ENCODE measurements around the gene TBC1D22A.
"Not testable (repeated sequence)": the region's sequence is repeated elsewhere in the genome, so short reads cannot be mapped to it uniquely, and the experiment has no call there.

TBC1D22A gene, protein sequence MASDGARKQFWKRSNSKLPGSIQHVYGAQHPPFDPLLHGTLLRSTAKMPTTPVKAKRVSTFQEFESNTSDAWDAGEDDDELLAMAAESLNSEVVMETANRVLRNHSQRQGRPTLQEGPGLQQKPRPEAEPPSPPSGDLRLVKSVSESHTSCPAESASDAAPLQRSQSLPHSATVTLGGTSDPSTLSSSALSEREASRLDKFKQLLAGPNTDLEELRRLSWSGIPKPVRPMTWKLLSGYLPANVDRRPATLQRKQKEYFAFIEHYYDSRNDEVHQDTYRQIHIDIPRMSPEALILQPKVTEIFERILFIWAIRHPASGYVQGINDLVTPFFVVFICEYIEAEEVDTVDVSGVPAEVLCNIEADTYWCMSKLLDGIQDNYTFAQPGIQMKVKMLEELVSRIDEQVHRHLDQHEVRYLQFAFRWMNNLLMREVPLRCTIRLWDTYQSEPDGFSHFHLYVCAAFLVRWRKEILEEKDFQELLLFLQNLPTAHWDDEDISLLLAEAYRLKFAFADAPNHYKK

DNA sequence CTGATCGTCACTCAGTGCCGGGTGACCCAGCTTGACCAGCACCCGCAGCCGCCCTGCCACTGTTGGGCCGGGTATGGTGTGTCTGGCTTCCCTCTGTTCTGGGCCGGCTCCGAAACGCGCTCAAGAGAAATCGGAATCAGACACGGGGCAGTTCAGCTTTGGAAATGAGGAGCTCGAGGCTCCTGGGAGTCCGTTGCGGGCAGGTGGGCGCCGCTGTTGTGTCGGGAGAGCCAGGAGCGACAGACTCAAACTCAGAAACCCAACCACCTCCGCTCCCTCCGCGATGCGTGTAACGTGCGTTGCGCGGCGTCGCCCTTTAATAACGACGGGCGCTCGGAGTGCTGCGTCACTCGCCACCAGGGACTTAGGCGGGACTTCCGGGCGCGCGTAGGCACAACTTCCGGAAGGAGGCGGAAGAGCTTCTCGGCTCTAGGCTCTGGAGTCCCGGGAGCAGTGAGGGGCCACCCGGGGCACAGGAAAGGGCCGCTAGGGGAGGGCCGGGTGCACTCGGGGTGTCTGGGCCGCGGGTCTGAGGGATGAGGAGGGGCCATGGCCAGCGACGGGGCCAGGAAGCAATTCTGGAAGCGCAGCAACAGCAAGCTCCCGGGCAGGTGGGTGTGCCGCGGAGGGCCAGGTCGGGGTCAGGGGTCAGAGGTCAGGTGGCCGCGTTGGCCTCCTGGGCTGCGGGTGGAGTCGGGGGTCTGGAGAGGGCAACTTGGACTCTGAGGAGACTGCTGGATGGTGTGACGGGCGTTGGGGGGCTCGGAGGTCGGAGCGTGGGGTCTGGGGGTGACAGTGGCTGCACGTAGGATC lies at the start of gene TBC1D22A:
TSS of gene TBC1D22A (plus strand) at position 413 of the 813 bp plus-strand sequence. CDS start at position 550, 137 bp downstream.
- ATAC-seq, result peak; percentile 95 to 96

DNA sequence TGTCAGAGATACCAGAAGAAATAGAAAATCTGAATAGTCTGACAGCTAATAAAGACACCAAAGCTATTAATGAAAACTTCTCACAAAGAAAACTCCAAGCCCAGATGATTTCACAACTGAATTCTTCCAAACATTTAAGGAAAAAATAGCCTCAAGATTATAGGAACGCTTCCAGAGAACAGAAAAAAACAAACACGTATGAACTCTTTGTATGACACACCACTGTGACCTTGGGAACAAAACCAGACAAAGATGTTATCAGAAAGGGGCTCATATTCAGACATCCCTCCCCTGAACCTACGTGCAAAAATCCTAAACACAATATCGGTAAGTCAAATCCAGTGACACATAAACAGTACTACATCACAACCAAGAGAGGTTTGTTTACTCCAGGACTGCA lies 47.9 kb upstream of the TBC1D22A start:
- peak in 1 of 2 donors; percentile 27 for ATAC-seq

DNA sequence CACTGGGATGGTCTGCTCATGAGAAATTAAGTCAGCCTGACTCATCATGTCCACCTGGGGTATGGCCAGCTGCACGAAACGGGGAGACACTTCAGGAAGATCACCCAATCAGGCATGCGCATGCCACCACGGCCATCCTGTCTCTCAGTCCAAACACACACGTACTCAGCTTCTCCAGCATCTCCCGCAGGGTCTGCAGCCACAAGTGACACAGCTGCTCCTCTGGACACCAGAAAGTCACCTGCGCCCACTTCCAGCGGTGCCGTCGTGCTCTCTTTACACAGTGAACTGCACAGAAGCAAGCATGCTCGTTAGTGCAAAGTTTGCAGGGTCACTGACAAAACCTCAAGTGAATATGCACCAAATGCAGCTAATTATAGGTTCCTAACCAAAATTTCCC lies 42.5 kb upstream of the TBC1D22A start:
- ATAC-seq, result no peak

DNA sequence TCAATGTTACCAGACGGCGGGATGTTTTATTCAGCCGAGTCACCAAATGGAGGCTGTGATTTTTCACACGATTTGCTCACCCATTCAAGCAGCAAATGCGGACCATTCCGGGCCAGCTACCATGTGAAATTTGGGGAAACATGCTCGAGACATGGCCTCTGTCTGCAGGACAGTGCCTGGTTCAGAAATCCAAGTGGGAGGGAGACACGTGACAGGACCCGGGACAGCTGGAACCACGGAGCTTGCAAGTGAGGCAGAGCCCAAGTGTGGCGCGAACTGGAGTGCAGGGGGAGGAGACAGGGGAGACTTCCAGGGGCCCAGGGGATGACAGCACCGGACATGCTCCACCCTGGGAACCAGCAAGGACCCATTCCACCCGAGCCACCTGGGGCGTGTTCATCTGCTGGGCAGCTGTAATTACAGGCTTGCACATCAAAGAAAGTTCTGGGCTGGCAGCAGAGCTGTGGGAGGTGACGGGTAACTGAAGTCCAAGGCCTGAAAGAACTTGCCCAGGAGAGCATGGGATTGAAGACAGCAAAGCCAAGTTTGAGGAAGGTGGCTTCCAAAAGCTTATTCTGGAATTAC lies 40.9 kb upstream of the TBC1D22A start:
- ATAC-seq, result no peak

DNA sequence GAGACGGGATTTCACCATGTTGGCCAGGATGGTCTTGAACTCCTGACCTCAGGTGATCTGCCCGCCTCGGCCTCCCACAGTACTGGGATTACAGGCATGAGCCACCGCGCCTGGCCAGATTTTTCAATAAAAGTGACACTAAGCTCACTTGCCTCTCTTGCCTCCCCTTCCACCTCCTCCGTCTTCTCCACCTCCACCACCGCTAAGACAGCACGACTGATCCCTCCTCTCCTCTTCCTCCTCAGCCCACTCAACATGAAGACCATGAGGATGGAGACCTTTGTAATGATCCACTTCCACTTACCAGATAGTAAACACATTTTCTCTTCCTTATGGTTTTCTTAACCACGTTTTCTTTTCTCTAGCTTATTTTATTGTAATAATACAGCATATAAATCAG lies 38.6 kb upstream of the TBC1D22A start:
- no peak for ATAC-seq

DNA sequence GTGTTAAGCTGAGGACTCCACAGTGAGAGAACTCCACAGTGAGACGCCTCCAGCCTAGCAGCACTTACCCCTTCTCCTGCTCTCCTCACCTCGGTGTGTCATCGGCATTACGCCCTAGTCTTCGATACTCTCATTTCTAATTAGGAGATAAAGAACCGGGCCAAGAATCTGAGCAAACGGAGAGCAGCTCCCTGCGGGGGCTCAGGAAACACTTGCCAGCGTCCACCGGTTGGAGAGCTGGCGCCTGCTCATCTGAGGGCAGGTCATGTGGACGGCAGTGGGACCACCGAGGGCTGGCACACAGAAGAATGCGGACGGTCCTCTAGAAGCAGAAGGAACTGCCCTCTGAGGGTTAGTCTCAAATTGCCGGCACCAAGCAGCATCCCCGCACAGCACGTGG lies 37.4 kb upstream of the TBC1D22A start:
- no peak for ATAC-seq

DNA sequence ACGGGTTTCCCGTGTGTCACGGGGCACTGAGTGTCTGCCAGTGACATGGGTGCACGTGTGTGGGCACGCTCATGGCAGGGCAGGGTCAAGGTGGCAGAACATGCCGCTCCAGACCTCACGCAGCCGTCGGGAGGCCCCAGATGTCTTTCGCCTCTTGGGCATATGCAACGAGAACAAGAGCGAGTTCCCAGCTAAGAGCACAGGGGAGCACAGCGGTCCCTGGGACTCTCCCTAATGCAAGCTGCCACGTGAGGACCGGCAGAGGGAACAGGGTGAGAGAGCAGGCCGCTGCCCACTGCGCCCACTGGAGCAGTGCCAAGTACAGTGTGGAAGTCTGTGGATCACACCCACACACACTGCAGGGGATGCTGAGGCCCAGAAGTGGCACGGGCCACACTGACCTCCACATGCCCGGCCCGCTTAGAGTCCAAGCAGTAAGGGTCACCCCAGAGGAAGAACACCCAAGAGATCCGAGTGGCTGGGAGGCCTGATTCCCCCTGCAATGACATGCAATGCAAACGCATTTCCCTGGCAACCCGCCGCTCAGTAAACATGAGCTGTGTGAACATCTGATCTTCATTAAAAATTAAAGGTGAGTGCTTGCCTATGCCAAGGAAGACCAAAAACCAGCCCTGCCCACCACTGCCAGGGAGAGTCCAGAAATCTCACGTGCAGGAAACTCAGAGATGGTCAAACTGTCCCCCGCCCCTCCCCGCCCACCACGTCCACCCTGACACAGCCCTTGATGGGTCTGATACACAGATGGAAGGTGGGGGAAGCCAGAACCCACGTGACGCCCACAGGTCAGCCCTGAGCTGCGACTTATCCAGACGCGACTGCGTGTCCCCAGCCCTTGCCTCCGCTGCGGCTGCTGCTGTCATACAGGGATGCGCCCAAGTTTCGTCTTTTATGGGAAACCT lies 36.1 kb upstream of the TBC1D22A start:
- no peak for ATAC-seq

DNA sequence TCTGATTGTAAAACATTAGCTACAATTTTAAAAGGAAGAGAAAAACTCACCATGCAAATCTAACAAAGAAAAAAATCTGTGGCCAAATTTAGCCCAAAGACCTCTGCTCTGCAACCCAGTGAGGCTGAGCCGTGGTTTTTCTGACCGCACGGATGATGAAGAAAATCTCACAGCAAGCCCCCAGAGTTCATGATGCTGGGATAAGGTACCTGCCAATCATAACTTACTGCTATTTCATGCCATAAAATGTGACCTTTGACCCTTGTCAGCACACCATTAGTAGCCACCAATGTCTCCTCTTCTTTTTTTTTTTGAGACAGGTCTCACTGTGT lies 35.5 kb upstream of the TBC1D22A start:
- ATAC-seq, result no peak

DNA sequence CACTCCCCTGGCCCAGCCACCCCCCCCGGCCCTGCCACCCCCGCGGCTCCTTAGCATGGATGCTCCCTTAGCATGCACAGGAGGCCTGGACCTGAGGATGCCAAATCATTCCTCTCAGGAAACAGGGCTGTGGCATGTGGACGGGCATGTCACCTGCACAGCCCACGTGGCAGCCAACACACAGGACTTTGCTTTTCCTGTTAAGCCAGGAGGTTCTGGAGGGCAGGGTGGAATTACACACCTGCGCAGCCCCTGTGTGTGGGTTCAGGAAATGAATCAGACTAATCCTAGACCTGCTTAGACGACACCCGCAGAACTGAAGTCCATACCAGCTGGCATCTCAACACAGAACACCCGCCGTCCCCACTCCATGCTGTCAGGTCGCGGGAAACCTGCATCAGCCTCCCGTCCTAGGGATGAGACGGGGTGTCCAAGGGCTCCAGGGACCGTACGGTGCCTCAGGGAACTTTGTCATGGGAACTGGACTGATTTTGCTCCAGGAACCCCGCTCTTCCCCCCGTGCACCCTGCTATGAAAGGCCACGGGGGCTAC lies 34.6 kb upstream of the TBC1D22A start:
- ATAC-seq, result peak in 1 of 2 donors; percentile 13

DNA sequence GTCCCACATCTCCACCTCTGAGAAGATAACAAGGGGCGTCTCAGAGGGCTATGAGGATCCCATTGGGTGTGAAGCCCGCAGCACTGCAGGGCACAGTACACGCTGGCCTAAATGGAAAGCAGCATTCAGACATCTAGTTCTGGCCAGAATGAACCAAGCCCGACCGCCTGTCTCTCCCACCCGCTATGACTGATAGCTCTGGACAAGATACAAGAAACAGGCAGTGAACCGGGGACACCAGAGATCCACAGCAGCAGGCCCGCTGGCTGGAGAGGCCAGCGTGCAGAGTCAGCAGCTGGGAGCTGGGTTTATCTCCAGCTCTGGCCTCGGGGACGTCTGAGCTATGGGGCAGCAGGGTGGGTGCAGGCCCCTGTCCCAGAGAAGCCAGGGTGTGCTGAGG lies 34.0 kb upstream of the TBC1D22A start:
- ATAC-seq, result no peak

DNA sequence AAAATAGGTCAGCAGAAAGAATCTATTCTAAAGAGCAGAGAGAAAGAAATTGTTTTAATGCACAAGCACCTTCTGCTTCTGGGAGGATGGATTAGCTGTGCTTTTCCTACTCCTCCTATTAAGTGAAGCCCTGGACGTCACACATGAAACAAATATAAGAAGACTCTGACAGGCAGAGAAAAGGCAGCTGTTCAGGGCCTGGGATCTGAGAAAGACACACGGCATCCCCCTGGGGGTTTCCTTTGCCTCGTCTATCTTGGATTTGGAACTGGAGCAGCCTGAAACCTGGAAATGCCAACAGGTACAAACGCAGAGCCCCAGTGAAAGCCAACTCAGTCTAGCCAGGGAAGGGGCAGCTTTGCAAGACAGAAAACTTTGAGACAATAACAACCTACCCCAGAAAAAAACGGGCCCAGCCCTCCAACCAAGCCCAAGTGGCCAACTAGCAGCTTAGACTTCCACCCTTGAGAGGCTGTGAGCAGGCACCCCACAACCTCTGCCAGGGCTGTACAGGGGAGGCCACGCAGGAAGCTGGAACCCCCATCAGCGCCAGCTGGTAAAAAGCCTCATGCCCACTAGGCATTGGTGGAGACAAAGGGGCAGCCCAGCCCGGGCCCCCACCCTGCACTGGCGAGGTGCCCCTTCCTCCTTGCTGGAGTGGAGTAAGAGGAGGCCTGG lies 31.7 kb upstream of the TBC1D22A start:
- ATAC-seq, result no peak

DNA sequence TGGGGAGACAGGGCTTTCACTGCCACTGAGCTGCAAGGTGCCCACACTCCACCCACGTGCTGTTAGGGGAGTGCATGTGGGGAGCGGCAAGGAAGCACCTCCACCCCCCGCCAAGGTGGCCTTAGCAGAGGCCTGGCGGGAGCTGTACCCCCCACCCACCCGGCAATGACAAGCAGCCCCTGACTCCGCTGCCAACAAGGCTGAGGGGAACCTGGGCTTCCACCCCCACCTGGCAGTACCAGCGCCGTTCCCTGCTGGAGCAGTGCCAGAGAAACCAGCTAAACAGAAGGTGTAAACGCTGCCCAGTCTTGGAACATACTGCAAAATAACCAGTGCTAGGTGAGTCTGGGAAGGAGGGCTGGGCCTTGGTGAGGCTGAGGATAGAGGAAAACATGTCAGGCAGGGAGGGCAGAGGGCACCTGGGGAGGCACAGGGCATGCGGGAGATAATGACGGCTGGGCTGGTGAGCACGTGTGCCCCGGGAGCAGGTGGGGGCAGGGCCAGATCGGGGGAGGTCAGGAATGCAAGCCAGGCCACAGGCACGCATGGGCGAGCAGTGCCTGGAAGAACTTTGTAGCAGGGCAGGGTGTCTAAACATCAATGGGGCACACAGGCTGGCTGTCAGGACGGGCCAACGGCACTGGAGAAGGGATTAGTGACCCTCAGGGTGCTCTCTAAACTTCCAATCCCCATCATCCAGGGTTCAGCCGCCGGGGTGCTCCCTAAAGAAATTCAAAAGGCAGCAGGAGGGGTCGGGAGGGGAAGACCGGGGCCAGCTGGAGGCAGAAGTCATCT lies 31.0 kb upstream of the TBC1D22A start:
- ATAC-seq, result no peak

DNA sequence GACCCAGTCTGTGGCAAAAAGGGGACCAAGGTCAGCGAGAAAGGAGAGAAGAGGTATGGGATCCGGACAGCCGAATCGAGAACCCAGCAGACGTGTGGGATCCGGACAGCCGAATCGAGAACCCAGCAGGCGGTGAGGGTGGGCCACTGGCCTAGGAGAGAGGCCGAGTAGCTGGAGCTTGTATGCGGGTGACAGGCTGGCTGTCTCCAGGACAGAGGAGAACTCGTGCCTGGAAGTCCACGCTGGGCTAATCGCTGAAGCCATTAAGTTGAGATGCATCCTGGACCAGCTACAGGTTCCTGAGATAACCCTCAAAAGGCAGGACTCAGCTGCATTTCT lies 30.4 kb upstream of the TBC1D22A start:
- ATAC-seq, result no peak

DNA sequence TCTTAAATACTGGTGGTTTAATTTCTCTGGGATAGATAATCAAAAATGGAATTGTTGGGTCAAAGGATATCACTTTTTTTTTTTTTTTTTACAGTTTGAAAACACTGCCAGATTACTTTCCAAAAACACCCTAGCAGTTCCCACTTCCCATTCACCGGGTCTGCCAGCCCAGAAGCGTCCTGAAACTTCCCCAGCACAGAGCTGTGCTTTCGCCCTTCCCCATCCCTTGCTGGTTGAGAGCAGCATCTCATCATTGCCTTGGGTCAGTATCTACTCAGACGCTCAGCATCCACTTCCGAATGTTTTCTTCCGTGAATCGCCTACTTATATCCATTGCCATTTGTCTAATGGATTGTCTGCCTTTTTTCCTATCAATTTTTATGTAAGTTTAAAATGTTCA lies 29.9 kb upstream of the TBC1D22A start:
- ATAC-seq, result no peak

DNA sequence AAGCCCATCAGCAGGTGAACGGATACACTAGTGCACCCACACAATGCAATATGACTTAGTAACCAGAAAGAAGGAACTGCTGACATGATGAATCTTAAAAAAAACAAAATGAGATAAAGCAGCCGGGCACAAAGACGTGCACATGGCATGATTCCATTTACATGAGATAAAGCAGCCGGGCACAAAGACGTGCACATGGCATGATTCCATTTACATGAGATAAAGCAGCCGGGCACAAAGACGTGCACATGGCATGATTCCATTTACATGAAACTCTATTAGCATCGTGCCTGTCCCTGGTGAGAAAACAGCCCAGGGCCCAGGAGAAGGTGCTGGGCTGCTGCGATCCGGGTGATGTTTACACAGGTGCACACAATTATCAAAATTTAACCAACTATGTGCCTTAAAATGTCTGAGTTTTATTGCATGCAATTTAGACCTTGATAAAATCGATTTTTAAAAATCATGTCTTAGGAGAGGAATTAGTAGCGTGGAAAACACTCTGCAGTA lies 28.2 kb upstream of the TBC1D22A start:
- not testable (repeated sequence) for ATAC-seq

DNA sequence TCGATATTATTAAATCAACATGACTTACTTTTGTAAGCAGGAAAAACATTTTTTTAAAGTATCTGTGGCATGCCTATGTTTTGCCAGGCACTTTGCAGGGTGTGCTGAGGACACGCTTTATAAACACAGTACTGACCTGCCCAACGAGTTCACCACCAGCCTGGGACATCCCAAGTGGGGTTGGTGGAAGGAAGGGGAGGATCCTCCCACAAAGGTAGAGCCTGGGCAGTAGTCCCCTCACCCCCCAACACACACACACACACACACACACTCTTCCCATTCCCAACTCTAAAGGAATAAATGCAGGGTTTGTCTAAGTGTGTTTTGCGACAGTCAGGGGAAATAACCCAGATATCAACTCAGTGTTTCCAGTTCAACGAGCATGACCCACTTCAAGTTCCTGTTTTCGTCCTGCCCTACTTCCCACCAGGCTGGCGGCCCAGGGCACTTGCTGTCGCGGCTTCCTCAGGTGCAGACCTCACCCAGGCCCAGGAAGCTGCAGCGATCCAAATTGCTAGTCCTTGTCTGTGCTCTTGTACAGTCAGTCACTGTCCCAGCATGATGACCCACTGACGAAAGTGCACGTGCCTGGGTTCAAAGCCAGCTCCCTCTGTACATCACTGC lies 27.5 kb upstream of the TBC1D22A start:
- ATAC-seq, result peak; percentile 8 to 18

DNA sequence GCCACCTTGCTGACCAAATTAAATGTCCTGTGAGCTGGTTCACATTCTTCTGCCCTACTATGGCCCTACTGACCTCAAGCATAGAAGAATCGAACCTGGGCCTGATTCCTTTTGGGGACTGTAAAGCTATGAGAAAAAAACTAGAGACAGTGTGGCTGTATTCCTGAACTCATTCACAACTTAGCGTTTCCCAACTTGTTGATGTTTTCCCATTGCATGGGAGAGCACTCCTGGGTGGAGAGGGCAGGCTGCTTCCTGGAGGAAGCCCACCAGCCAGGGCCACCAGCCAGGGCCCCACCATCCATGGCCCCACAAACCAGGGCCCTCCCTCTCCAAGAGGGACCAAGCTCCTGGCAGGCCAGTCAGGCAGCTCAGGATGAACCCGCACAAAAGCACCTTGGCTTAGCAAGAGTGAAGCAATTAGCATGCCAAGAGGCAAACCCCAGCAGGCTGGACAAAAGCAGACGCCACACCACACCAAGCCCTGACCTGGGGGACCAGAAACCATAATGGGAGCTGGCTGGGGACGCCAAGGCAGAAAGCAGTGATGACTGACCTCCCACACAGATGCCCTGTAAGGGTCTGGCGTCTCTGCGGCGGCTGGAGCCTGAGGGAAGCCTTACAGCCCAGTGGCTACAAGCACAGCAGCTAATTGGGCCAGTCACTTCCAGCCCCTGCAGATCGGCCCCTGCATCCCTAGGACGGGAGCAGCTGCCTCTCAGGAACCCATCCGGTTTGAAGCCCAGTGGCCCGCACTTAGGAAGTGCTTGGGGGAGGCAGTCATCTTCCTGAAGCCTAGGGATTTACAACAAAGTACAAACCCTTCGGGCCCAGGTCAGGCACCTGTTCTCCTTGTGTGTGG lies 26.5 kb upstream of the TBC1D22A start:
- no peak for ATAC-seq

DNA sequence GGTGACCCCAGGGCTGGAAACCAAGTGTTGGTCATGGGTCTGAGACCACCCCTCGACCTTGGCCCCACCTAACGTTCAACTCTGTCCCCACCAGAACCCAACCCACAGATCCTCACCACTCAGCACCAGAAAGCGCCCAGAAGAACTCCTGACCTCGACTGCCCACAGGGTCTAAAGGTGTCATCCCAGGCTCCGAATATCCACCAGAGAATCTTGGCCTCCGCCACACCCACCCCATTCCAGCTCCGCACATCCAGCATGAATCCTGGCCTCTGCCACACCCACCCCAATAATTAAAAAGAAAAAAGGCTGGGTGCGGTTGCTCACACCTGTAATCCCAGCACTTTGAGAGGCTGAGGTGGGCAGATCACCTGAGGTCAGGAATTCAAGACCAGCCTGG lies 25.7 kb upstream of the TBC1D22A start:
- ATAC-seq, result no peak
